HG03135 (cell line): Measurements from ENCODE around the gene TEX48.

ENCODE experiments used
- ATAC-seq: cut with Tn5 transposase; IDR thresholded peaks from one replicate; pipeline ENCODE4 v1.9.1; 2021; ENCODE audit warnings: mild to moderate bottlenecking, moderate library complexity; ENCODE audit not compliant: unreplicated experiment

TEX48 gene

DNA sequence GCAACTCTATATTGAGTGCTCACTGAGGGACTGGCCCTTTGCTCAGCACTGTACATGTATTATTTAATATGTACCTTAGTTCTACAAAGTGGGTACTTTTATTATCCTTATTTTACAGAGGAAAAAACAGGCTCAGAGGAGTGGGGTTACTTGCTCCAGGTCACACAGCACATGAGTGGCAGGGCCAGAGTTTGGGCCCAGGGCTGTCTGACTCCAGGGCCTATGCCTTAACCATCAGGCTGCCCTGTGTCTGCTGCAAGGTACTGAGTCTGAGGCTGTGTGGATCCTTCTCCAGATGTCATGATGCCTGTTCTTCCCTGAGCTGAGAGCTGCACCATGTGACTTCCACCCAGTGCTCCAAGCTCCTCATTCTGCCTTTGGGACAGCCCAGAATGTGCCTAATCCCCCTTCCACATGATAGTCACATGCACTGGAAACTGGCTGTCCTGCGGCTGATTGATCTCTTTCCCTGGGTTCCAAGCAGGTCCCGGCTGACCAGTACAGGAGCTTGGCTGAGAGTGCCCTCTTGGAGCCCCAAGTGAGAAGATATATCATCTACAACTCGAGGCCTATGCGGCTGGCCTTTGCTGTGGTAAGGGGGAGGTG, 55.5 kb downstream of the TEX48 start:
- ATAC-seq: no peak

DNA sequence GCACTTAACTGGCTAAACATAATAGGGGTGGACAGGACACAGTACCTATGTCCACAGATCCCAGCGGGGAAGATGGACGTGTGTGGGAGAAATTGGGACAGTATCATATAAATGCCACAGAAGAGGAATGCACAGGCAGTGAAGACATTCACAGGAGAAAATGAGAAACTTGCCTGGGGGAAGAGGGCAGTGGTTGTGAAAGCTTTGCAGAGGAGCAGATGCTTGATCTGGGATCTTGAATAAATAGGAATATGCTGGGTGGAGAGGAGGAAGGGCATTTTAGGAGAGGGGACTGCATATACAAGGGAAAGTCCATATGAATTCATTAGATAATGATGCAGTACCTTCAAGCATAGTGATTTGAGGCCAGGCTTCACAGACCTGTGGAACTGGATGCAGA, 57.3 kb downstream of the TEX48 start:
- ATAC-seq: no peak

DNA sequence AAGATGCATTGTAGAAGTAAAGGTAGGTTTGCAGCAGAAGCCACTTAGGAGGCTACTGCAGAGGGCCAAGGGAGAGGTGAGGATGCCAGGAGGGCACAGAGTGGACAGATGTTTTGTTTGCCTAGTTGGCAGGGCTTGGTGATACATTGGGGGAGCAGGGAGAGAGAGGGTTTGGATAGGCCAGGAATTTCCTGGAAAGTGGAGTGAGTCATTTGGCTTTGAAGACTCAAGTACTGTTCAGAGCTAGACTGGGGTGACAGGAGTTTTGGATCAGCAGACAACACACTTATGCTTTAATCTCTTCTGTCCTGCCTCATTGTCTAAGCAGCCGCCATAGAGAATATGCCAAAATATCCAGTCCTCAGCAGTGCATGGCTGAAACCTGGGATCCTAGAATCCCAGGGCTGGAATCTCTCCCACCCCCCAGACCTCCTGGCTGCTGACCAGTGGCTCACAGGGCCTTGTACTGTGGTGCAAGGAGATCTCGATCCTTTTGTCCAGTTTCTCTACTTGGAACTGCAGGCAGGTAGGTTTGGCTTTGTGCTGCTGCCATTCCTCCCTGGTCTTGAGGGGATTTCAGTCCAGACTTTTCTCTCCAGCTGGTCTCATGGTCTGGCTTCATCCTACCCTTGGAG, 59.9 kb downstream of the TEX48 start:
- no peak for ATAC-seq

DNA sequence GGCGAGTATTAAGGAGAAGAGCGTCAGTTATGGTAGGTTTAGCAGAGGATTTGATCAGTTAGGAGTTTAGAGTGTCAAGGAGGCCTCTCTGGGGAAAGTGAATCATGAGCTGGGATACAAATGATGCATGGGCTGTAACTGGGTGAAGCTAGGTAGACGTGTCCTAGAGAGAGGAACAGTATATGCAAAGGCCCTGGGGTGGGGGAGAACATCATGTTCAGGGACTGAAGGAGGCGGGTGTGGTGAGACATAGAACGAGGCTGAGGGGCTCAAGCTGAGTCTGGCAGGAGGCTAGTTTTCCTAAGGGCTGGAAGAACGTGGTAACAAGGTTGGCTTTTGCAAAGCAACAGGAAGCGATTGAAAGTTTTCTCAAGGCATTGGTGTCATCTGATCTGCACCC, 60.4 kb downstream of the TEX48 start:
- ATAC-seq: no peak

DNA sequence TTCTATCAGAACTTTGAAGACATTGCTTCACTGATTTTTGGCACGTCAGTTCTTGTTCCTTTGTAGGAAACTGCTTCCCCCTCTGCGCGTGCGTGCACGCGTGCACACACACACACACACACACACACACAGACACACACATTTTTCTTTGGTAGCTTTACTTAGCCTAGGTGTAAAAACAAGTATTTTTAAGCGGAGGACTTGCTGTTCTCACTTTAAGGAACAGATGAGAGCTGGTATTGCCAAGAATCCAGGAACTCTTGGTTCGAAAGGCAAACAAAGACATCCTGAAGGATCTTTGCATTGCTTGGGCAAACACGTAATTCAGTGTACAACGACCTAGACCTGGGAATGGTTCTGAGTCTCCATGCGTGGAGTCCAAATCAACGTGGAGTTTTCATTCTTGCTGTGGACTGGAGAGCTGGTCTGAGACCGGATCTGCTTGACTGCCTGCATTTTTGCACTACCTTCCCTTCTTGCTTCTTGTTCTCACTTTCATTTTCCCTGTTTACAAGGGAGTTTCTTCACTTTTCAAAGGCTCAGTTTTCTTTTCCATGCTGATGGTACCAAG, 62.7 kb downstream of the TEX48 start:
- ATAC-seq: peak; percentile 47

DNA sequence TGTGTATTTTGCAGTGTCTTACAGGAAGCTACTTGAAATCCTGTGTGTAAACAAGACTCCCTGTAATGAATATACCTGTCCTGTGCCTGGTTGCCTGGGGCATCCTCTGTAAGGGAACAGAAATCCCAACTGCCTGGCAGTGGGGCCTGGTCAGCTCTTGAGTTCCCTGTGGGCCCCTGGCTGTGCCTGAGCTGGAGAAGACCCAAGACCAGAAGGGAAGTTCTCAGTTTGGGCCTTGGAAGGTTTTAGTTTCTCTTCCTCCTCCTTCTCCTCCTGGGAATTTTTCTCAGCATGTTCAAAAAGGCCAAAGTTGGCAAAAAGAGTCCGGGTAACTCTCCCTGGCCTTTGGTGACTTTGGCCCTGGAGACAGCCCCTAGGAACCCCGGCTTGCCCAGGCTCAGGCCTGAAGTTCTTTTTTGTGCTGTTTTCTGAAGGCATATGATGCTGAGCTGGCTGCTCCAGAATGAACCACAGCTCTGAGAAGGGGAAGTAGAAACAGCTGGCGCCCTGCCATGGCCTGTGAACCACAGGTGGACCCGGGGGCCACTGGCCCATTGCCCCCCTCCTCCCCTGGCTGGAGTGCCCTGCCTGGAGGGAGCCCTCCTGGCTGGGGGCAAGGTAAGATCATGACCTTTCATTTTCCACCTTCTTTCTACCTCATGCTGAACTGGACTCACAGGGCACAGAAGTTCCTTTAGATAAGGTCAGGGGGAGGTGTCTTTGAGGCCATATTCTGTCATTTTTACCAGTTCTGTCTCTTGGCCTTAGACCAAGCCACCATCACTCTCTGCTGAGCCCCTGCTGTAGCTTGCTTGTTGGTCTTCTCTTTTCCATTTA, 65.1 kb downstream of the TEX48 start:
- ATAC-seq: peak; percentile 71
